ENCODE data around the gene CBX2. TPM values are rescaled to one million over a fixed set of nuclear protein-coding genes. Genes with fewer than 3 reads are reported as not detected.

Gene CBX2
- total RNA-seq, 1 experiment from 2014 or later, result 79.4 TPM

- H3K27ac ChIP-seq (ENCODE audit: insufficient read length, low read depth, low read length), result no peak overlapping the region
- DNase-seq, result no peak
- no peak overlapping the region for H2BK5ac ChIP-seq (ENCODE audit: insufficient read length, low read length)
- no peak overlapping the region for H2AK5ac ChIP-seq (ENCODE audit: insufficient read length, low read length)
- H2BK20ac ChIP-seq (ENCODE audit: low read depth, low read length, poor library complexity, severe bottlenecking), result no peak overlapping the region
- H3K4me3 Mint-ChIP-seq, result no peak overlapping the region
- no peak for TF ChIP-seq CTCF (conservative IDR thresholded peaks at IDR 0.05)
- no peak overlapping the region for H2BK12ac ChIP-seq (ENCODE audit: insufficient read length, low read depth, low read length)
- no peak overlapping the region for H3K4me2 ChIP-seq (ENCODE audit: insufficient read depth, insufficient read length, low read length)
- H3K4ac ChIP-seq (ENCODE audit: low read depth, low read length), result no peak overlapping the region
- no peaks in the 10 kb centered on the region for H3K27me3 ChIP-seq (ENCODE audit: insufficient read depth, low read length)
- no peaks in the 10 kb centered on the region for H3K79me2 ChIP-seq (ENCODE audit: insufficient read depth, low read length)
- H3K9me3 Mint-ChIP-seq, result no peaks in the 10 kb centered on the region
- H3T11ph ChIP-seq (ENCODE audit: low read length), result no peak overlapping the region
- no peak overlapping the region for H2AFZ ChIP-seq (ENCODE audit: low read length)
- H3K27me3 Mint-ChIP-seq (ENCODE audit: low read depth), result peaks cover 15% of the 10 kb centered on the region
- H3K9ac ChIP-seq (ENCODE audit: extremely low read depth, insufficient read length, low read length), result no peak overlapping the region
- no peaks in the 10 kb centered on the region for H3K79me1 ChIP-seq (ENCODE audit: insufficient read depth, low read depth, low read length, poor library complexity, severe bottlenecking)
- H3K14ac ChIP-seq (ENCODE audit: insufficient read depth, low read length), result no peak overlapping the region
- H3K9me3 ChIP-seq (ENCODE audit: control insufficient read depth, low read depth, low read length), result no peaks in the 10 kb centered on the region
- H4K8ac ChIP-seq (replicated peaks; ENCODE audit: insufficient read length, low read depth, low read length), result no peak overlapping the region
- no peak overlapping the region for H4K91ac ChIP-seq (ENCODE audit: insufficient read length, low read depth, low read length)
- no peaks in the 10 kb centered on the region for H3K36me3 Mint-ChIP-seq (ENCODE audit: insufficient read depth in 1 of 3, low read depth in 3 of 3)
- H3K4me1 Mint-ChIP-seq, result 0 out of 4 replicates have a peak, but pooled peaks cover 0 to 2% of the 10 kb centered on the region in 2 experiments
- no peak overlapping the region for H3K23ac ChIP-seq (ENCODE audit: insufficient read length, low read depth, low read length)
- H4K5ac ChIP-seq (ENCODE audit: insufficient read length, low read depth, low read length), result no peak overlapping the region
- H2BK120ac ChIP-seq (ENCODE audit: low read depth, low read length, poor library complexity, severe bottlenecking), result no peak overlapping the region
- no peaks in the 10 kb centered on the region for H4K20me1 ChIP-seq (ENCODE audit: control insufficient read depth, insufficient read depth, insufficient read length)
- H3K23me2 ChIP-seq (ENCODE audit: insufficient read length, low read depth, low read length, poor library complexity, severe bottlenecking), result no peaks in the 10 kb centered on the region
- H3K4me1 ChIP-seq (ENCODE audit: insufficient read depth, low read length), result no peaks in the 10 kb centered on the region
- WGBS (ENCODE audit: extremely low coverage, insufficient read length, low lambda C conversion rate), result no CpG with 5 or more reads among the region's 6 CpGs
- no peak overlapping the region for H3K18ac ChIP-seq (ENCODE audit: insufficient read length, low read depth, low read length)
- H3K27ac Mint-ChIP-seq, result peak overlapping the region in 1 of 3 experiments; percentile 51; a peak in 1 of 7 replicates
- no peak overlapping the region for H2BK15ac ChIP-seq (ENCODE audit: low read depth, low read length)
- no peak overlapping the region for H3K56ac ChIP-seq (ENCODE audit: insufficient read length, low read depth, low read length)
Measured at GRCh38 chr17:79758271-79758670, 19.7 kb upstream of the CBX2 start.
